HG02763 (cell line): Measurements from ENCODE around the gene TAS2R19.

Experiments
- ATAC-seq: cut with Tn5 transposase; IDR thresholded peaks from one replicate; pipeline ENCODE4 v1.9.1; 2021; ENCODE audit warnings: mild to moderate bottlenecking, moderate library complexity; ENCODE audit not compliant: unreplicated experiment

TAS2R19 gene

DNA sequence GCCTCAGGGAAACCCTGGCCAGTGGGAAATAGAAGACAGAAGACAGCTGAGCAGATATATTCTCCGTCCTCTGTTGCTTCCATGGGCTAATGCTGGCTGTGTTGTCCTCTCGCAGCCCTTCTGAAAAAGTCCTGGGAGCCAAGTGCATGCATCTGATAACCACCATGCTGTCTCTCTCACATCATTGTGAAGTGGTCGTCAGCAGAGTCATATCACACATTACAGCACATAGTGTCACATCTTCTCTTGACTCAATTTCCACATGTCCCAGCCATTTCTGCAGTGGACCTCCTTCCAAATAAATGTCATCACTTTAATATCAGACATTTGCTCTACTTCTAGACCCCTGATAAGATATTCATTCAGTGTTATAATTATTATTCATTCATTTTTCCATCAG lies 28.1 kb downstream of the TAS2R19 start:
- ATAC-seq: no peak

DNA sequence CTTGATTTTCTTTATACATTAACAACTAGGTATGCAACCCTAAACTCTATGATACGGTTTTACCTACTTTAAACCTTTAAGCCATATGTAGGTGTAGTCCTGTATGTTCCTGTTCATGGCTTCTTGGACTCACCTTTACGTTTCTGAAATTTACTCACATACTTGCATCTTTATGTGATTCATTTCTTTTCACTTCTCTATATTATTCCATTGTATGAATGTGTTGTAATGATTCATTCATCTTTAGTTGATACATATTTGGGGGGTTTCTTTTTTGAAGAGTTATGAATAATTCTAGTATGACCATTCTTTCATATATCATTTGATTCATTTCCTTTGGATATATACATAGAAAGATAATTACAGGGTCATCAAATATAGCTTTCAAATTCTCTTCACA lies 33.3 kb downstream of the TAS2R19 start:
- ATAC-seq: no peak

DNA sequence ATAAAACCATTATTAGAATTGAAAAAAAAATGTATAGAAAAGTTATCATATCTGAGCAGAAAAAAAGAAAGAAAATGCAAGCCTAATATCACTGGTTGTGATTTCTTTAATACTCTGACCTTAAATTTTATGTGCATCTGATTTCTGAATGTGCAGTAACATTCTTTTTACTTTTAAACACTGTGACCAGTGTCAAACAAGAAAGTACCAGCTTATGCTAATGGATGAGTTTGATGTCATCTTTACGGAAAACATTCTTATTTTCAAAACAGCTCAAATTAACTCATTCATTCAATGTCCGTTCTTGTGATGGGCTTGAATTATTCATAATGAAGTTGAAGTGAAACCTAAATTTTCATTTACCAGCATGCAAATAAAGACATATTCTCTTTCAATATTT lies 35.6 kb downstream of the TAS2R19 start, which contains the start of gene TAS2R50:
Gene TAS2R50, minus strand, starts transcription at position 101 of the 400 bp plus-strand sequence. Its CDS starts 52 bp downstream, at position 49.
- no peak for ATAC-seq

DNA sequence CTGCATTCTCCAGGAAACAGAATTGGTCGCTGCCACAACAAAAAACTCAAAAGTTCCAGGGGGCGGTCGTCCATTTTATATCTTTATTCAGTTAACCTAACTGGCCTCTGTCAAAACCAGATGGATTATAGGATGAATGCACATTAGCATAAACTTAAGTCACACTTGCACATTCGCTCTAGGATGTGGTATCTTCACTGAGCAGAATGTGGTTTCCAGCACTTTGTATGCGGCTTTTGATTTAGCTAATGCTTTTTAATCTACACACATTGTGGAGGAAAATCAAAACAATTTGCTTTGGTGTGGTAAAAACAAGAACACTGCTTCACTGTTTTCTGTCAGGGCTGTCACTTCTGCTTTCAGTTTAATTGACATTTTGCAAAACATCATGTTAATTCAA lies 40.2 kb downstream of the TAS2R19 start:
- no peak for ATAC-seq

DNA sequence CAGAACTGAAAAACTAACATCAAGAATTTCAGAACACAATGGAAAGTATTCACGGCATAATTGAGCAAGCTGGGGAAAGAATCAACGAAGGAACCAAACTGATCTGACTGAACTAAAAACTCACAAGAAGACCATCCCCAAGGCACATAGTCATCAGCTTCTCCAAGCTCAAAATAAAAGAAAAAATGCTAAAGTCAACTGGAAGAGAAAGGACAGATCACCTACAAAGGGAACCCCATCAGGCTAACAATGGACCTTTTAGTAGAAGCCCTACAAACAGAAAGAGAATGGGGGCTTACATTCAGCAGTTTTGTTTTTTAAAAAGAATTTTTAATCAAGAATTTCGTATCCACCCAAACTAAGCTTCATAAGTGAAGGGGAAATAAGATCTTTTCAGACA lies 47.5 kb downstream of the TAS2R19 start:
- ATAC-seq: no peak
